Right lobe of liver (tissue), 6 donors: ENCODE data around the gene CBX8. TPM values are rescaled to one million over a fixed set of nuclear protein-coding genes. Genes with fewer than 3 reads are reported as not detected.
A peak's percentile ranks its signal among the peaks of the same experiment; 100 is the strongest.

Experiments used
- ATAC-seq, 4 donors: fragments of 200-7000 bp; cut with Tn5 transposase; one replicate each; pipeline ENCODE4 v1.9.1; 2020; ENCODE audit warnings: mild to moderate bottlenecking in 4 of 4, moderate library complexity in 4 of 4
- DNase-seq, 3 donors: peaks; one replicate each; pipeline ENCODE4 v3.0.0-alpha.2; 2020
- H3K27ac ChIP-seq, 3 donors: fragments of 200-600 bp; one replicate each; pipeline ENCODE4 v1.8.0; 2022
- H3K27me3 ChIP-seq, 2 donors: fragments of 200-600 bp; one replicate each; pipeline ENCODE4 v1.8.0; 2022
- H3K36me3 ChIP-seq, 4 donors: fragments of 200-600 bp; sonication (generic) in 1 of 4; one replicate each; pipeline versions ENCODE4 v1.5.1 to v1.8.0; 2017 to 2022; ENCODE audit warnings: control low read depth in 1 of 4
- H3K4me1 ChIP-seq, 4 donors: fragments of 200-600 bp; sonication (generic) in 1 of 4; one replicate each; pipeline versions ENCODE4 v1.5.1 to v1.8.0; 2017 to 2022; ENCODE audit warnings: control low read depth in 1 of 4
- H3K4me3 ChIP-seq, 3 donors: fragments of 200-600 bp; one replicate each; pipeline ENCODE4 v1.8.0; 2022
- H3K9me3 ChIP-seq, 4 donors: fragments of 200-600 bp; sonication (generic) in 1 of 4; one replicate each; pipeline versions ENCODE4 v1.5.1 to v1.8.0; 2017 to 2022; ENCODE audit warnings: control low read depth in 1 of 4
- CTCF ChIP-seq, 4 donors: fragments of 200-600 bp in 3 of 4; fragments of 450-650 bp in 1 of 4; IDR thresholded peaks; one replicate each; pipeline versions ENCODE4 v1.5.1 to v1.8.0; 2016 to 2022; ENCODE audit warnings: antibody characterized with exemption in 4 of 4, mild to moderate bottlenecking in 2 of 4
- POLR2A ChIP-seq: fragments of 450-650 bp; IDR thresholded peaks from one replicate; pipeline ENCODE4 v1.6.1; 2017; ENCODE audit warnings: antibody characterized with exemption, mild to moderate bottlenecking
- WGBS: methylation state at CpG from one replicate; pipeline ENCODE4 v1.1.6; 2018; ENCODE audit warnings: low coverage, low lambda C conversion rate; ENCODE audit not compliant: insufficient coverage; ENCODE audit errors: missing lambda C conversion rate; 5-methylcytosine and 5-hydroxymethylcytosine counted together
- intact Hi-C, 2 donors: fragments of 100-400 bp; cut with DNase I; formaldehyde crosslinking; loops; one replicate each; pipeline versions ENCODE4 v1.11.2 to v1.14.1; 2022
- total RNA-seq, 6 experiments: library from RNA; depleted of rRNA in 2 of 6; stranded (reverse); fragments of >200 nt in 2 of 6; fragmentation: NEBNext Ultra II Directional in 3 of 6; extraction: Animal tissue kit (Norgen Biotek cat#: 25700) in 3 of 6; gene quantifications; one replicate each; pipeline versions ENCODE4 v1.1.0 to v1.2.4, GENCODE V29; 2016 to 2023
- donor health status: DM: no; HTN: yes; CAD: no.
- donor health status: DM: no; HTN: no; CAD: no.
- donor health status: DM: no; HTN: no; CAD: no.
- donor health status: DM: no; HTN: yes; CAD: no.
- donor health status: DM: no; HTN: yes; CAD: no.

The CBX8 gene
- total RNA-seq, 6 experiments from 2014 or later = 1.2 to 4.7 (median 2.0) TPM

- intact Hi-C loops = loop anchor here in 1 of 2 donors (5.0 to 10.0 kb wide), 2 partner anchors 42 to 184 kb away; no protein-coding TSS in a partner anchor
- H3K27ac ChIP-seq = no peak overlapping the region
- no peak overlapping the region for H3K4me3 ChIP-seq
Observed at GRCh38 chr17:79800325-79801155, 3.7 kb upstream of the CBX8 start.

GRCh38 chr17:79799538-79800324 is 2.9 kb upstream of the CBX8 start:
- intact Hi-C loops = loop anchor here in 1 of 2 donors (5.0 to 10.0 kb wide), 2 partner anchors 43 to 185 kb away; no protein-coding TSS in a partner anchor
- TF ChIP-seq CTCF (IDR thresholded peaks at IDR 0.05) = no peak
- Histone ChIP-seq H3K27ac (no peak overlapping the region), H3K4me3 (no peak overlapping the region), H3K4me1 (peaks cover 0 to 35% (median 8%) of the 10 kb centered on the region in 4 donors), H3K9me3 (no peaks in the 10 kb centered on the region), H3K36me3 (no peaks in the 10 kb centered on the region), H3K27me3 (peaks cover 27 to 65% of the 10 kb centered on the region in 2 donors)
- 4% methylated on average over 27 of the region's 31 CpGs for WGBS
- DNase-seq (no peak), ATAC-seq (no peak)

More at GRCh38 chr17:79800325-79801155, 3.7 kb upstream of the CBX8 start:
- no peak for TF ChIP-seq CTCF (IDR thresholded peaks at IDR 0.05)
- no peak for TF ChIP-seq POLR2A
- Histone ChIP-seq H3K4me1 (peaks cover 0 to 35% (median 8%) of the 10 kb centered on the region in 4 donors), H3K9me3 (no peaks in the 10 kb centered on the region), H3K36me3 (no peaks in the 10 kb centered on the region), H3K27me3 (peaks cover 27 to 73% of the 10 kb centered on the region in 2 donors)
- 3% methylated on average over 21 of the region's 44 CpGs for WGBS
- DNase-seq (no peak), ATAC-seq (no peak)

GRCh38 chr17:79799174-79799537 is 2.3 kb upstream of the CBX8 start:
- WGBS = 5% methylated on average over 11 of the region's 23 CpGs
- H3K27me3 ChIP-seq = peaks cover 22 to 59% of the 10 kb centered on the region in 2 donors
- ATAC-seq (no peak), DNase-seq (no peak)
- no peaks in the 10 kb centered on the region for H3K36me3 ChIP-seq
- no peak overlapping the region for H3K27ac ChIP-seq
- H3K4me1 ChIP-seq = peaks cover 0 to 35% (median 8%) of the 10 kb centered on the region in 4 donors
- no peaks in the 10 kb centered on the region for H3K9me3 ChIP-seq
- intact Hi-C loops = no loop called here
- TF ChIP-seq POLR2A (no peak), CTCF (IDR thresholded peaks at IDR 0.05) (no peak)
- H3K4me3 ChIP-seq = no peak overlapping the region

GRCh38 chr17:79798299-79799173 is 1.7 kb upstream of the CBX8 start:
- intact Hi-C loops = no loop called here

More at GRCh38 chr17:79798299-79799173, 1.7 kb upstream of the CBX8 start:
- Histone ChIP-seq H3K36me3 (no peaks in the 10 kb centered on the region), H3K4me1 (peaks cover 0 to 35% (median 8%) of the 10 kb centered on the region in 4 donors), H3K9me3 (no peaks in the 10 kb centered on the region), H3K27me3 (peaks cover 17 to 53% of the 10 kb centered on the region in 2 donors), H3K4me3 (peak overlapping the region; percentile 58 to 78 (median 74)), H3K27ac (no peak overlapping the region)
- ATAC-seq (no peak), DNase-seq (no peak)
- TF ChIP-seq CTCF (IDR thresholded peaks at IDR 0.05) = no peak
- no peak for TF ChIP-seq POLR2A
- WGBS = 0% methylated on average over 26 of the region's 70 CpGs
